ENCODE results near the gene ITGA8.

DNA sequence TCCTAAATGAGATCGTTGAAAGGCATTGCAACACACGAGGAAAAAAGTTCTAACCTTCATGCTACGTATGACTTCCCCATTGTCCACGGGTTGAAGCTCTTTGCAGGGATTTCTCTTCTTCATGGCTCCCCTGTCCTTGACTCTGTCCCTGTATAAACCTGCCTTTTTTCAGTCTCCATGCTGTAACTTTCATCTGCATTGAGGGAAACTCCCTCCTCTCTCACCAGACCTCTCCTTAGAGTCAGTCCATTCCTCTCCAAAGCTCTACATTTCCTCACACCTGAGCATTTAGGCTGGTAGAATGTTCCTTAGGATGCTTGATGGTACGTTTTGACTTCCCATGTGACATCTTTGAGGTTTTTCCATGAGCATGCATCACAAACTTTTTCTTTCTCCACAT is 214.4 kb downstream of the ITGA8 start:
- no peak for TF ChIP-seq CTCF (IDR thresholded peaks at IDR 0.05)
- TF ChIP-seq POLR2A (IDR thresholded peaks at IDR 0.05): no peak
